ENCODE measurements around the gene RAB37. TPM values are rescaled to one million over a fixed set of nuclear protein-coding genes. Genes with fewer than 3 reads are reported as not detected.
A peak's percentile ranks its signal among the peaks of the same experiment; 100 is the strongest.

The RAB37 gene
- total and polyA plus RNA-seq, 2 of the 13 experiments (the other 11 are each of a cell fraction or from before 2014, with no cell fraction given) = 0.91 to 3.7 TPM

DNA sequence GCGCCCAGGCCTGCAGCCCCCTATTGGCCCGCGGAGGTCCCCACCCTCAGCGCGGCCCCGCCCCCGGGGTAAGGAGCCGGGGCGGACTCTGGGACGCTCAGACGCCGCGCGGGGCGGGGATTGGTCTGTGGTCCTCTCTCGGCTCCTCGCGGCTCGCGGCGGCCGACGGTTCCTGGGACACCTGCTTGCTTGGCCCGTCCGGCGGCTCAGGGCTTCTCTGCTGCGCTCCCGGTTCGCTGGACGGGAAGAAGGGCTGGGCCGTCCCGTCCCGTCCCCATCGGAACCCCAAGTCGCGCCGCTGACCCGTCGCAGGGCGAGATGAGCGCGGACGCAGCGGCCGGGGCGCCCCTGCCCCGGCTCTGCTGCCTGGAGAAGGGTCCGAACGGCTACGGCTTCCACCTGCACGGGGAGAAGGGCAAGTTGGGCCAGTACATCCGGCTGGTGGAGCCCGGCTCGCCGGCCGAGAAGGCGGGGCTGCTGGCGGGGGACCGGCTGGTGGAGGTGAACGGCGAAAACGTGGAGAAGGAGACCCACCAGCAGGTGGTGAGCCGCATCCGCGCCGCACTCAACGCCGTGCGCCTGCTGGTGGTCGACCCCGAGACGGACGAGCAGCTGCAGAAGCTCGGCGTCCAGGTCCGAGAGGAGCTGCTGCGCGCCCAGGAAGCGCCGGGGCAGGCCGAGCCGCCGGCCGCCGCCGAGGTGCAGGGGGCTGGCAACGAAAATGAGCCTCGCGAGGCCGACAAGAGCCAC is 11.6 kb downstream of the RAB37 start, which contains the start of gene NHERF1 (continued):
- TF ChIP-seq NFATC3 (CRISPR knock-in tag; IDR thresholded peaks at IDR 0.05) (peak; percentile 94; the same call in 1 of the 2 replicates), IKZF5 (CRISPR knock-in tag; IDR thresholded peaks at IDR 0.05) (peak; percentile 54; the same call in 1 of the 2 replicates), RFX5 (IDR thresholded peaks at IDR 0.05; ENCODE audit: low read depth, low read length) (no peak), ZNF317 (CRISPR knock-in tag; IDR thresholded peaks at IDR 0.05) (peak; percentile 84), E2F1 (CRISPR knock-in tag; IDR thresholded peaks at IDR 0.05) (peak; percentile 81), ZNF781 (CRISPR knock-in tag; IDR thresholded peaks at IDR 0.05; ENCODE audit: borderline replicate concordance, not compliant biosample characterization) (no peak), ZNF503 (CRISPR knock-in tag; IDR thresholded peaks at IDR 0.05) (peak; percentile 84), SETDB1 (CRISPR knock-in tag; IDR thresholded peaks at IDR 0.05; ENCODE audit: borderline replicate concordance) (no peak), NFYC (CRISPR knock-in tag; IDR thresholded peaks at IDR 0.05) (peak; percentile 80), ETV5 (CRISPR knock-in tag; IDR thresholded peaks at IDR 0.05; ENCODE audit: borderline replicate concordance) (peak; percentile 44), RBM22 (optimal IDR thresholded peaks at IDR 0.05; ENCODE audit: low read length) (peak; percentile 42), SRSF4 (IDR thresholded peaks at IDR 0.05; ENCODE audit: low read depth, low read length, poor library complexity, severe bottlenecking) (peak; percentile 45), ZNF589 (CRISPR knock-in tag; conservative IDR thresholded peaks at IDR 0.05) (0 out of 2 replicates have a peak, but pooled peaks have one; percentile 46)
- TF ChIP-seq, protein P1, sequence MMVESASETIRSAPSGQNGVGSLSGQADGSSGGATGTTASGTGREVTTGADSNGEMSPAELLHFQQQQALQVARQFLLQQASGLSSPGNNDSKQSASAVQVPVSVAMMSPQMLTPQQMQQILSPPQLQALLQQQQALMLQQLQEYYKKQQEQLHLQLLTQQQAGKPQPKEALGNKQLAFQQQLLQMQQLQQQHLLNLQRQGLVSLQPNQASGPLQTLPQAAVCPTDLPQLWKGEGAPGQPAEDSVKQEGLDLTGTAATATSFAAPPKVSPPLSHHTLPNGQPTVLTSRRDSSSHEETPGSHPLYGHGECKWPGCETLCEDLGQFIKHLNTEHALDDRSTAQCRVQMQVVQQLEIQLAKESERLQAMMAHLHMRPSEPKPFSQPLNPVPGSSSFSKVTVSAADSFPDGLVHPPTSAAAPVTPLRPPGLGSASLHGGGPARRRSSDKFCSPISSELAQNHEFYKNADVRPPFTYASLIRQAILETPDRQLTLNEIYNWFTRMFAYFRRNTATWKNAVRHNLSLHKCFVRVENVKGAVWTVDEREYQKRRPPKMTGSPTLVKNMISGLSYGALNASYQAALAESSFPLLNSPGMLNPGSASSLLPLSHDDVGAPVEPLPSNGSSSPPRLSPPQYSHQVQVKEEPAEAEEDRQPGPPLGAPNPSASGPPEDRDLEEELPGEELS (CRISPR knock-in tag; IDR thresholded peaks at IDR 0.05) = peak; percentile 47
- TF ChIP-seq, protein P2, sequence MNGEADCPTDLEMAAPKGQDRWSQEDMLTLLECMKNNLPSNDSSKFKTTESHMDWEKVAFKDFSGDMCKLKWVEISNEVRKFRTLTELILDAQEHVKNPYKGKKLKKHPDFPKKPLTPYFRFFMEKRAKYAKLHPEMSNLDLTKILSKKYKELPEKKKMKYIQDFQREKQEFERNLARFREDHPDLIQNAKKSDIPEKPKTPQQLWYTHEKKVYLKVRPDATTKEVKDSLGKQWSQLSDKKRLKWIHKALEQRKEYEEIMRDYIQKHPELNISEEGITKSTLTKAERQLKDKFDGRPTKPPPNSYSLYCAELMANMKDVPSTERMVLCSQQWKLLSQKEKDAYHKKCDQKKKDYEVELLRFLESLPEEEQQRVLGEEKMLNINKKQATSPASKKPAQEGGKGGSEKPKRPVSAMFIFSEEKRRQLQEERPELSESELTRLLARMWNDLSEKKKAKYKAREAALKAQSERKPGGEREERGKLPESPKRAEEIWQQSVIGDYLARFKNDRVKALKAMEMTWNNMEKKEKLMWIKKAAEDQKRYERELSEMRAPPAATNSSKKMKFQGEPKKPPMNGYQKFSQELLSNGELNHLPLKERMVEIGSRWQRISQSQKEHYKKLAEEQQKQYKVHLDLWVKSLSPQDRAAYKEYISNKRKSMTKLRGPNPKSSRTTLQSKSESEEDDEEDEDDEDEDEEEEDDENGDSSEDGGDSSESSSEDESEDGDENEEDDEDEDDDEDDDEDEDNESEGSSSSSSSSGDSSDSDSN (CRISPR knock-in tag; IDR thresholded peaks at IDR 0.05) = peak; percentile 92
- TF ChIP-seq, protein P3, sequence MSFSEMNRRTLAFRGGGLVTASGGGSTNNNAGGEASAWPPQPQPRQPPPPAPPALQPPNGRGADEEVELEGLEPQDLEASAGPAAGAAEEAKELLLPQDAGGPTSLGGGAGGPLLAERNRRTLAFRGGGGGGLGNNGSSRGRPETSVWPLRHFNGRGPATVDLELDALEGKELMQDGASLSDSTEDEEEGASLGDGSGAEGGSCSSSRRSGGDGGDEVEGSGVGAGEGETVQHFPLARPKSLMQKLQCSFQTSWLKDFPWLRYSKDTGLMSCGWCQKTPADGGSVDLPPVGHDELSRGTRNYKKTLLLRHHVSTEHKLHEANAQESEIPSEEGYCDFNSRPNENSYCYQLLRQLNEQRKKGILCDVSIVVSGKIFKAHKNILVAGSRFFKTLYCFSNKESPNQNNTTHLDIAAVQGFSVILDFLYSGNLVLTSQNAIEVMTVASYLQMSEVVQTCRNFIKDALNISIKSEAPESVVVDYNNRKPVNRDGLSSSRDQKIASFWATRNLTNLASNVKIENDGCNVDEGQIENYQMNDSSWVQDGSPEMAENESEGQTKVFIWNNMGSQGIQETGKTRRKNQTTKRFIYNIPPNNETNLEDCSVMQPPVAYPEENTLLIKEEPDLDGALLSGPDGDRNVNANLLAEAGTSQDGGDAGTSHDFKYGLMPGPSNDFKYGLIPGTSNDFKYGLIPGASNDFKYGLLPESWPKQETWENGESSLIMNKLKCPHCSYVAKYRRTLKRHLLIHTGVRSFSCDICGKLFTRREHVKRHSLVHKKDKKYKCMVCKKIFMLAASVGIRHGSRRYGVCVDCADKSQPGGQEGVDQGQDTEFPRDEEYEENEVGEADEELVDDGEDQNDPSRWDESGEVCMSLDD (CRISPR knock-in tag; IDR thresholded peaks at IDR 0.05; ENCODE audit: borderline replicate concordance) = peak; percentile 87

Measured in HepG2 (cell line).